OCI-LY7 (cell line): ENCODE measurements around the gene ASCC1. TPM values are rescaled to one million over a fixed set of nuclear protein-coding genes. Genes with fewer than 3 reads are reported as not detected.

Experiments used
- BruUV-seq: library from RNA; stranded (reverse); fragments of 400-500 nt; replicated peaks from 2 replicates; lab custom pipeline; 2021; lab: Mats Ljungman, UMichigan
- CTCF ChIA-PET: fragments of 300-600 bp; sonication (Branson Sonifier 250); formaldehyde crosslinking; loops from one replicate; lab custom pipeline; 2022; ENCODE audit warnings: antibody characterized with exemption; ENCODE audit not compliant: unreplicated experiment; lab: Charles Lee
- POLR2A ChIA-PET: fragments of 300-600 bp; sonication (Branson Sonifier 250); formaldehyde crosslinking; loops from one replicate; lab custom pipeline; 2022; ENCODE audit warnings: antibody characterized with exemption; lab: Charles Lee
- DNase-seq: peaks from one replicate; pipeline ENCODE4 v3.0.0-alpha.2; 2015; ENCODE audit warnings: low spot score
- H2AFZ ChIP-seq: fragments of 200-600 bp; sonication (generic), shearing (Covaris generic); 2 replicates; pipeline ENCODE4 v1.6.1; 2014; ENCODE audit warnings: mild to moderate bottlenecking, antibody characterized with exemption, low read length, moderate library complexity
- H3K27ac ChIP-seq: fragments of 200-600 bp; sonication (generic); 2 replicates; pipeline ENCODE4 v1.5.1; 2014; ENCODE audit warnings: mixed run types, low read depth, mild to moderate bottlenecking, moderate library complexity, low read length, inconsistent platforms; ENCODE audit not compliant: poor library complexity, severe bottlenecking
- H3K36me3 ChIP-seq: fragments of 200-600 bp; sonication (generic); 2 replicates; pipeline ENCODE4 v1.6.1; 2014; ENCODE audit warnings: mild to moderate bottlenecking, antibody characterized with exemption, low read length, moderate library complexity, mixed read lengths; ENCODE audit not compliant: insufficient read depth
- H3K4me1 ChIP-seq: fragments of 200-600 bp; sonication (generic); 2 replicates; pipeline ENCODE4 v1.5.1; 2014; ENCODE audit warnings: mild to moderate bottlenecking, low read length; ENCODE audit not compliant: insufficient read depth, poor library complexity, severe bottlenecking
- H3K4me2 ChIP-seq: fragments of 200-600 bp; sonication (generic); 2 replicates; pipeline ENCODE4 v1.6.1; 2014; ENCODE audit warnings: mild to moderate bottlenecking, low read length
- H3K4me3 ChIP-seq: fragments of 200-600 bp; sonication (generic); 2 replicates; pipeline ENCODE4 v1.5.1; 2014; ENCODE audit warnings: mild to moderate bottlenecking, low read depth, low read length; ENCODE audit not compliant: poor library complexity, severe bottlenecking
- H3K79me2 ChIP-seq: fragments of 200-600 bp; sonication (generic); 2 replicates; pipeline ENCODE4 v1.6.1; 2016; ENCODE audit warnings: low read depth, mild to moderate bottlenecking, low read length, moderate library complexity, mixed read lengths; ENCODE audit not compliant: insufficient read depth
- H3K9me2 ChIP-seq: fragments of 200-600 bp; sonication (generic); 2 replicates; pipeline ENCODE4 v1.6.1; 2016; ENCODE audit warnings: mild to moderate bottlenecking, low read length, mixed read lengths; ENCODE audit not compliant: insufficient read depth
- H3K9me3 ChIP-seq: fragments of 200-600 bp; sonication (generic); 2 replicates; pipeline ENCODE4 v1.6.1; 2014; ENCODE audit warnings: mild to moderate bottlenecking, mixed run types, low read length, mixed read lengths
- H4K20me1 ChIP-seq: fragments of 200-600 bp; sonication (generic); 2 replicates; pipeline ENCODE4 v1.6.1; 2014; ENCODE audit warnings: mild to moderate bottlenecking, antibody characterized with exemption, low read length, moderate library complexity, mixed read lengths; ENCODE audit not compliant: insufficient read depth
- CTCF ChIP-seq: fragments of 200-600 bp; sonication (generic); conservative IDR thresholded peaks from 2 replicates; pipeline ENCODE4 v1.5.1; 2014; ENCODE audit warnings: mild to moderate bottlenecking, antibody characterized with exemption, low read length, moderate library complexity, mixed read lengths
- EZH2phosphoT487 ChIP-seq: fragments of 200-600 bp; sonication (generic); IDR thresholded peaks from 2 replicates; pipeline ENCODE4 v1.6.1; 2018; ENCODE audit warnings: low read depth, borderline replicate concordance, mild to moderate bottlenecking, mixed run types, antibody characterized with exemption, low read length, moderate library complexity, mixed read lengths
- intact Hi-C: fragments of 100-400 bp; cut with micrococcal nuclease; formaldehyde crosslinking; loops from one replicate; pipeline ENCODE4 v1.10.0; 2022; ENCODE audit not compliant: unreplicated experiment
- total RNA-seq, 2 experiments: library from RNA; depleted of rRNA in 1 of 2; stranded (reverse); fragments of >200 nt in 1 of 2; shearing (Covaris generic) in 1 of 2; gene quantifications; 2 replicates each; pipeline ENCODE4 v1.2.3, GENCODE V29; 2014 to 2022

Gene ASCC1
- total RNA-seq, 2 experiments from 2014 or later: 27.1 to 59.9 TPM

- POLR2A ChIA-PET: interaction anchor here (1.7 kb wide), 1 partner anchor 42 kb away, joined by 4 read pairs; no protein-coding TSS in a partner anchor
These were observed 41.8 kb downstream of the ASCC1 start for GRCh38 chr10:72174297-72174662.

GRCh38 chr10:72173619-72174296, 42.3 kb downstream of the ASCC1 start:
- no peaks in the 10 kb centered on the region for H3K79me2 ChIP-seq
- no peaks in the 10 kb centered on the region for H3K9me2 ChIP-seq
- CTCF ChIA-PET: no interaction called here
- no peaks in the 10 kb centered on the region for H4K20me1 ChIP-seq
- DNase-seq: peak; percentile 9
- H3K4me1 ChIP-seq: peaks cover 19% of the 10 kb centered on the region
- H3K27ac ChIP-seq: no peak overlapping the region
- BruUV-seq: no TSS peak
- TF ChIP-seq EZH2phosphoT487: no peak
- no peak for TF ChIP-seq CTCF
- no peak overlapping the region for H3K4me2 ChIP-seq
- no peaks in the 10 kb centered on the region for H3K36me3 ChIP-seq
- H2AFZ ChIP-seq: no peak overlapping the region
- H3K9me3 ChIP-seq: no peaks in the 10 kb centered on the region
- no peak overlapping the region for H3K4me3 ChIP-seq
- intact Hi-C loops: no loop called here
- POLR2A ChIA-PET: interaction anchor here (1.7 kb wide), 1 partner anchor 41 kb away, joined by 4 read pairs; no protein-coding TSS in a partner anchor

More at GRCh38 chr10:72174297-72174662, 41.8 kb downstream of the ASCC1 start:
- peaks cover 4% of the 10 kb centered on the region for H3K36me3 ChIP-seq
- H3K4me3 ChIP-seq: no peak overlapping the region
- H4K20me1 ChIP-seq: no peaks in the 10 kb centered on the region
- no TSS peak for BruUV-seq
- no peaks in the 10 kb centered on the region for H3K9me2 ChIP-seq
- H2AFZ ChIP-seq: no peak overlapping the region
- no peak overlapping the region for H3K4me2 ChIP-seq
- no peaks in the 10 kb centered on the region for H3K9me3 ChIP-seq
- no peak for DNase-seq
- H3K27ac ChIP-seq: no peak overlapping the region
- H3K4me1 ChIP-seq: peaks cover 19% of the 10 kb centered on the region
- CTCF ChIA-PET: no interaction called here
- TF ChIP-seq CTCF: no peak
- no peak for TF ChIP-seq EZH2phosphoT487
- no peaks in the 10 kb centered on the region for H3K79me2 ChIP-seq
- intact Hi-C loops: no loop called here

- Histone ChIP-seq H3K79me2 (no peaks in the 10 kb centered on the region), H3K4me2 (no peak overlapping the region), H2AFZ (no peak overlapping the region), H3K4me1 (peaks cover 19% of the 10 kb centered on the region), H3K27ac (no peak overlapping the region), H3K4me3 (no peak overlapping the region), H4K20me1 (no peaks in the 10 kb centered on the region), H3K9me2 (no peaks in the 10 kb centered on the region), H3K36me3 (no peaks in the 10 kb centered on the region), H3K9me3 (no peaks in the 10 kb centered on the region)
- intact Hi-C loops: no loop called here
- no TSS peak for BruUV-seq
- TF ChIP-seq EZH2phosphoT487 (no peak), CTCF (no peak)
- DNase-seq: no peak
- ChIA-PET CTCF (no interaction called here), POLR2A (no interaction called here)
These were observed 42.8 kb downstream of the ASCC1 start for GRCh38 chr10:72173262-72173618.
